Measurements from ENCODE around the gene PNP. TPM values are rescaled to one million over a fixed set of nuclear protein-coding genes. Genes with fewer than 3 reads are reported as not detected.

Gene PNP
- total RNA-seq, 2 experiments from 2014 or later = 73.6 to 77.2 TPM

GRCh38 chr14:20422886-20423285 lies 46.3 kb upstream of the PNP start:
- no peaks in the 10 kb centered on the region for H3K27me3 Mint-ChIP-seq
- intact Hi-C loops (cut with DNase I, micrococcal nuclease) = no loop called here
- H3K4me1 ChIP-seq (ENCODE audit: insufficient read depth, low read length) = peaks cover 7% of the 10 kb centered on the region
- no peak overlapping the region for H3K4me3 ChIP-seq (ENCODE audit: low read length)
- H3K36me3 ChIP-seq (ENCODE audit: insufficient read depth, low read length) = no peaks in the 10 kb centered on the region
- ChIA-PET CTCF (interaction anchor here (2.7 kb wide), 1 partner anchor 9 kb away, joined by 8 read pairs; the partner anchor contains the start of gene TEP1), POLR2A (no interaction called here)
- TF ChIP-seq, protein P1, sequence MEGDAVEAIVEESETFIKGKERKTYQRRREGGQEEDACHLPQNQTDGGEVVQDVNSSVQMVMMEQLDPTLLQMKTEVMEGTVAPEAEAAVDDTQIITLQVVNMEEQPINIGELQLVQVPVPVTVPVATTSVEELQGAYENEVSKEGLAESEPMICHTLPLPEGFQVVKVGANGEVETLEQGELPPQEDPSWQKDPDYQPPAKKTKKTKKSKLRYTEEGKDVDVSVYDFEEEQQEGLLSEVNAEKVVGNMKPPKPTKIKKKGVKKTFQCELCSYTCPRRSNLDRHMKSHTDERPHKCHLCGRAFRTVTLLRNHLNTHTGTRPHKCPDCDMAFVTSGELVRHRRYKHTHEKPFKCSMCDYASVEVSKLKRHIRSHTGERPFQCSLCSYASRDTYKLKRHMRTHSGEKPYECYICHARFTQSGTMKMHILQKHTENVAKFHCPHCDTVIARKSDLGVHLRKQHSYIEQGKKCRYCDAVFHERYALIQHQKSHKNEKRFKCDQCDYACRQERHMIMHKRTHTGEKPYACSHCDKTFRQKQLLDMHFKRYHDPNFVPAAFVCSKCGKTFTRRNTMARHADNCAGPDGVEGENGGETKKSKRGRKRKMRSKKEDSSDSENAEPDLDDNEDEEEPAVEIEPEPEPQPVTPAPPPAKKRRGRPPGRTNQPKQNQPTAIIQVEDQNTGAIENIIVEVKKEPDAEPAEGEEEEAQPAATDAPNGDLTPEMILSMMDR (IDR thresholded peaks at IDR 0.05) = no peak
- H3K27me3 ChIP-seq (ENCODE audit: control insufficient read depth in 1 of 2, insufficient read depth in 2 of 2, low read length in 2 of 2) = no peaks in the 10 kb centered on the region
- peaks cover 13% of the 10 kb centered on the region for H3K4me1 Mint-ChIP-seq (ENCODE audit: low read depth)
- no peaks in the 10 kb centered on the region for H3K36me3 Mint-ChIP-seq (ENCODE audit: low read depth)
- no peak overlapping the region for H3K27ac ChIP-seq (ENCODE audit: low read depth in 1 of 2, low read length in 2 of 2)
- ATAC-seq (ENCODE audit: poor library complexity) (no peak), DNase-seq (no peak)
- no peak overlapping the region for H3K4me3 Mint-ChIP-seq
- H3K9me3 ChIP-seq (ENCODE audit: control insufficient read depth in 1 of 2, insufficient read depth in 1 of 2, low read length in 2 of 2) = no peaks in the 10 kb centered on the region
- H3K9me3 Mint-ChIP-seq = no peaks in the 10 kb centered on the region
- H3K27ac Mint-ChIP-seq = no peak overlapping the region

DNA sequence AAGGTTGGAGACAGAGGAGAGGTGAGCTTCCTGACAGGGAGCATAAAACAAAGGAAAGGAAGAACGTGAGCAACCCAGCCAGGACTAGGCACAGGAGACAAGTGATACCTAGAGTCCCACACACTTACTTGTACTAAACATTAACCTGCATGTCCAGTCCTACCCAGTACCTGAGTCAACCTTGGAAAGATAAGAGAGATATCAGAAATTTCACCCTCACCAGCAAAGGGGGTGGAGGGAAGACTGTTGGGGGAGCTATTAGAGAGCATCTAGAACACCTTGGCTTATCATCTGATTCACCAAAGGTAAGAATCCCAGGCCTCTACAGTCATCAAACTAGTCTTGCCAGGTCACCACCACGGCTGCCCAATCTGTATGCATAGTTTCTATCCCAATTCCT lies 44.4 kb upstream of the PNP start:
- Histone ChIP-seq H3K4me3 (ENCODE audit: low read length) (no peak overlapping the region), H3K9me3 (ENCODE audit: control insufficient read depth in 1 of 2, insufficient read depth in 1 of 2, low read length in 2 of 2) (no peaks in the 10 kb centered on the region)
- POLR2A ChIA-PET = no interaction called here

DNA sequence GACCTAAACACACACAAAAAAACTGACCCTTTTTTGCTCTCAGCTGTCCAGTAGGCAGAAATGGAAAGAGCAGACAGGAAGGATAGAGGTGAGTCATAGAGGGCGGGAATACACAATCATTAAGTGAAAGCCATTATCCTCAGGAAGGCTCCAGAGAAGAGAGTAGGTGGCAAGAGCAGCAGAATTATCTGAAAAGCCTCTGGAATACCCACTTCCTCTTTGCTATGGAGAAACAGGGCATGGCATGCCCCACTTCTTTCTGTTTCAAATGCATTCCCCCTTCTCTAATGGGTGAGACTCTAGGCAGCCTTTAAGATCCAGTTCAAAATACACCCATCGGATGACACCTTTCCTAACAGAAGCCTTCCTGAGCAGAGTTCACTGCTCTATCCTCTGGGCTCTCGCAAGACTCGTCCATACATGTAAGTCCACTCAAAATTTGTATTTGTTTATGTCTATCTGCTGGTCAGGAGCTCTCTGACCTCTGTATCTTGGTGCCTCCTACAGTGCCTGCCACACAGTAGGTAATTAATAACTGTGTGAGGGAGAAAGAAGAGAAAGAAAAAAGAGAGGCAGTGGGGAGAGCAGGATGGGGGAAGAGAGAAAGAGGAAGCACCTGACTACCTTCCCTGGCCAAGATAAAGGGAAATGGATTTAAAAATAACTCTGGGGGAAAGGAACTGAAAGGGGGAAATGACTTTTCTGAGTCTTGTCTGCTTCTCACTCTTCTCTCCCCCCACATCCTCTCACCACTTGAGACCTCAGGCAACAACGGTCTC lies 41.8 kb upstream of the PNP start:
- CTCF ChIA-PET = no interaction called here
- Mint-ChIP-seq H3K4me1 (ENCODE audit: low read depth) (peaks cover 34% of the 10 kb centered on the region), H3K9me3 (no peaks in the 10 kb centered on the region), H3K36me3 (ENCODE audit: low read depth) (no peaks in the 10 kb centered on the region), H3K4me3 (peak overlapping the region; percentile 30), H3K27me3 (no peaks in the 10 kb centered on the region), H3K27ac (peak overlapping the region; percentile 29)
- ATAC-seq (ENCODE audit: poor library complexity) = no peak
- peaks cover 29% of the 10 kb centered on the region for H3K4me1 ChIP-seq (ENCODE audit: insufficient read depth, low read length)
- POLR2A ChIA-PET = interaction anchor here (1.9 kb wide), 1 partner anchor 34 kb away, joined by 5 read pairs; the partner anchor contains the start of gene PIP4P1
- H3K4me3 ChIP-seq (ENCODE audit: low read length) = no peak overlapping the region
- peak in 3 of 14 experiments; percentile 28 to 32 (median 31) for DNase-seq
- intact Hi-C loops (cut with DNase I, micrococcal nuclease) = no loop called here
- H3K36me3 ChIP-seq (ENCODE audit: insufficient read depth, low read length) = no peaks in the 10 kb centered on the region
- no peak overlapping the region for H3K27ac ChIP-seq (ENCODE audit: low read depth in 1 of 2, low read length in 2 of 2)
- H3K9me3 ChIP-seq (ENCODE audit: control insufficient read depth in 1 of 2, insufficient read depth in 1 of 2, low read length in 2 of 2) = no peaks in the 10 kb centered on the region
- no peaks in the 10 kb centered on the region for H3K27me3 ChIP-seq (ENCODE audit: control insufficient read depth in 1 of 2, insufficient read depth in 2 of 2, low read length in 2 of 2)
- TF ChIP-seq, protein P1 (IDR thresholded peaks at IDR 0.05) = no peak

More for the DNA sequence above, 44.4 kb upstream of the PNP start:
- Histone ChIP-seq H3K27ac (ENCODE audit: low read depth in 1 of 2, low read length in 2 of 2) (no peak overlapping the region), H3K36me3 (ENCODE audit: insufficient read depth, low read length) (no peaks in the 10 kb centered on the region), H3K27me3 (ENCODE audit: control insufficient read depth in 1 of 2, insufficient read depth in 2 of 2, low read length in 2 of 2) (no peaks in the 10 kb centered on the region), H3K4me1 (ENCODE audit: insufficient read depth, low read length) (peaks cover 24% of the 10 kb centered on the region)
- H3K27me3 Mint-ChIP-seq = no peaks in the 10 kb centered on the region
- no peak for ATAC-seq (ENCODE audit: poor library complexity)
- no peak for DNase-seq
- no peak overlapping the region for H3K4me3 Mint-ChIP-seq
- H3K27ac Mint-ChIP-seq = no peak overlapping the region
- intact Hi-C loops (cut with DNase I, micrococcal nuclease) = no loop called here
- no peaks in the 10 kb centered on the region for H3K9me3 Mint-ChIP-seq
- H3K36me3 Mint-ChIP-seq (ENCODE audit: low read depth) = no peaks in the 10 kb centered on the region
- TF ChIP-seq, protein P1 (IDR thresholded peaks at IDR 0.05) = no peak
- peaks cover 30% of the 10 kb centered on the region for H3K4me1 Mint-ChIP-seq (ENCODE audit: low read depth)
- CTCF ChIA-PET = interaction anchor here (0.7 to 2.7 kb wide), 2 partner anchors 9 to 11 kb away, joined by 3 to 8 read pairs; partner anchors contain the start of gene TEP1

All from CD4-positive, alpha-beta T cell (primary cell).